PFSK-1 (cell line): ENCODE measurements around the gene PDE6A.

Source experiments
- FOXP2 ChIP-seq: optimal IDR thresholded peaks from 2 replicates; pipeline ENCODE3; 2011; ENCODE audit warnings: borderline replicate concordance, control low read depth, inconsistent platforms; ENCODE audit not compliant: insufficient read depth; ENCODE audit errors: extremely low read length, extremely low read depth
- POLR2AphosphoS5 ChIP-seq: IDR thresholded peaks from 2 replicates; pipeline ENCODE4 v1.6.1; 2012; ENCODE audit warnings: low read depth, mild to moderate bottlenecking, control low read depth, low read length, moderate library complexity
- REST ChIP-seq, 2 experiments: IDR thresholded peaks; 2 replicates each; pipeline versions ENCODE4 v1.6.1 to v1.8.0; 2011 to 2012; ENCODE audit warnings: low read depth in 2 of 2, low read length in 2 of 2, control low read depth in 1 of 2, inconsistent platforms in 1 of 2, mild to moderate bottlenecking in 1 of 2, moderate library complexity in 1 of 2; ENCODE audit not compliant: insufficient read depth in 1 of 2
- SIN3A ChIP-seq: IDR thresholded peaks from 2 replicates; pipeline ENCODE4 v1.6.1; 2012; ENCODE audit warnings: mild to moderate bottlenecking, low read length, moderate library complexity, borderline replicate concordance; ENCODE audit not compliant: insufficient read depth
- TAF1 ChIP-seq: IDR thresholded peaks from 2 replicates; pipeline ENCODE4 v1.6.1; 2012; ENCODE audit warnings: low read length, control low read depth, borderline replicate concordance; ENCODE audit not compliant: insufficient read depth

PDE6A gene

GRCh38 chr5:149901511-149901910, 43.1 kb downstream of the PDE6A start:
- TF ChIP-seq TAF1 (no peak), FOXP2 (no peak), POLR2AphosphoS5 (no peak), REST (IDR thresholded peaks at IDR 0.05; ENCODE audit: insufficient read depth in 1 of 2, low read depth in 2 of 2, low read length in 2 of 2) (no peak), SIN3A (no peak)

- TF ChIP-seq SIN3A, result no peak
- no peak for TF ChIP-seq FOXP2
- TF ChIP-seq REST (IDR thresholded peaks at IDR 0.05; ENCODE audit: insufficient read depth in 1 of 2, low read depth in 2 of 2, low read length in 2 of 2), result no peak
- no peak for TF ChIP-seq POLR2AphosphoS5
- TF ChIP-seq TAF1, result no peak
Measured at GRCh38 chr5:149900390-149900789, 44.2 kb downstream of the PDE6A start.

GRCh38 chr5:149898811-149899210, 45.8 kb downstream of the PDE6A start:
- TF ChIP-seq FOXP2, result no peak
- no peak for TF ChIP-seq REST (IDR thresholded peaks at IDR 0.05; ENCODE audit: insufficient read depth in 1 of 2, low read depth in 2 of 2, low read length in 2 of 2)

- no peak for TF ChIP-seq REST (IDR thresholded peaks at IDR 0.05; ENCODE audit: insufficient read depth in 1 of 2, low read depth in 2 of 2, low read length in 2 of 2)
- no peak for TF ChIP-seq SIN3A
- no peak for TF ChIP-seq TAF1
- no peak for TF ChIP-seq POLR2AphosphoS5
- TF ChIP-seq FOXP2, result no peak
Measured at GRCh38 chr5:149895416-149896345, 48.9 kb downstream of the PDE6A start.

- TF ChIP-seq SIN3A, result no peak
Measured at GRCh38 chr5:149894237-149894636, 50.4 kb downstream of the PDE6A start.
